GM19455 (cell line): ENCODE data around the gene PIP4K2C.
"Not testable (repeated sequence)": the region's sequence is repeated elsewhere in the genome, so short reads cannot be mapped to it uniquely, and the experiment has no call there.

ENCODE experiments used
- ATAC-seq: cut with Tn5 transposase; IDR thresholded peaks from one replicate; pipeline ENCODE4 v1.9.1; 2021; ENCODE audit not compliant: unreplicated experiment

PIP4K2C gene

GRCh38 chr12:57584050-57584449 lies 6.9 kb upstream of the PIP4K2C start:
- ATAC-seq, result no peak

GRCh38 chr12:57584690-57585089 lies 6.3 kb upstream of the PIP4K2C start:
- no peak for ATAC-seq

GRCh38 chr12:57585156-57585555 lies 5.8 kb upstream of the PIP4K2C start:
- ATAC-seq, result no peak

- no peak for ATAC-seq
Measured at GRCh38 chr12:57586128-57586527, 4.9 kb upstream of the PIP4K2C start.

- no peak for ATAC-seq
Measured at GRCh38 chr12:57586832-57587429, 4.1 kb upstream of the PIP4K2C start.

- ATAC-seq, result not testable (repeated sequence)
Measured at GRCh38 chr12:57588951-57589610, 1.9 kb upstream of the PIP4K2C start.

GRCh38 chr12:57590479-57590863 lies 521 bp upstream of the PIP4K2C start:
- ATAC-seq, result no peak

GRCh38 chr12:57591782-57592325 lies 862 bp downstream of the PIP4K2C start:
- ATAC-seq, result no peak

GRCh38 chr12:57592551-57593165 lies 1.7 kb downstream of the PIP4K2C start:
- ATAC-seq, result no peak

- ATAC-seq, result no peak
Measured at GRCh38 chr12:57593187-57593586, 2.2 kb downstream of the PIP4K2C start.

GRCh38 chr12:57600395-57600794 lies 9.4 kb downstream of the PIP4K2C start:
- ATAC-seq, result no peak

GRCh38 chr12:57602544-57602943 lies 11.6 kb downstream of the PIP4K2C start:
- no peak for ATAC-seq

- ATAC-seq, result no peak
Measured at GRCh38 chr12:57603324-57603723, 12.3 kb downstream of the PIP4K2C start.

- ATAC-seq, result no peak
Measured at GRCh38 chr12:57603815-57604453, 12.9 kb downstream of the PIP4K2C start.

GRCh38 chr12:57604454-57604991 lies 13.5 kb downstream of the PIP4K2C start, which contains the start of gene DTX3:
Gene DTX3 (plus strand): TSS chr12:57604824. CDS start chr12:57606518, 1,694 bp downstream.
- ATAC-seq, result no peak

- no peak for ATAC-seq
Measured at GRCh38 chr12:57604992-57605810, 14.2 kb downstream of the PIP4K2C start.

GRCh38 chr12:57605811-57606311 lies 14.9 kb downstream of the PIP4K2C start:
- no peak for ATAC-seq

GRCh38 chr12:57606399-57606798 lies 15.4 kb downstream of the PIP4K2C start:
- no peak for ATAC-seq

- ATAC-seq, result no peak
Measured at GRCh38 chr12:57606821-57607220, 15.8 kb downstream of the PIP4K2C start.

- ATAC-seq, result no peak
Measured at GRCh38 chr12:57607958-57608663, 17.1 kb downstream of the PIP4K2C start.
